GM15510 (cell line): ENCODE measurements around the gene NIPA2.

Experiments used
- POLR2A ChIP-seq: IDR thresholded peaks from 3 replicates; pipeline ENCODE4 v1.6.1; 2011; ENCODE audit warnings: borderline replicate concordance; ENCODE audit not compliant: insufficient read length; ENCODE audit errors: extremely low read depth

The NIPA2 gene

GRCh38 chr15:22823495-22824128, 14.9 kb upstream of the NIPA2 start:
- no peak for TF ChIP-seq POLR2A

GRCh38 chr15:22827125-22827524, 11.3 kb upstream of the NIPA2 start:
- TF ChIP-seq POLR2A, result no peak

- no peak for TF ChIP-seq POLR2A
Observed at GRCh38 chr15:22831473-22831872, 7.0 kb upstream of the NIPA2 start.

- no peak for TF ChIP-seq POLR2A
Observed at GRCh38 chr15:22839046-22839695, 705 bp downstream of the NIPA2 start.

- no peak for TF ChIP-seq POLR2A
Observed at GRCh38 chr15:22844421-22845288, 6.2 kb downstream of the NIPA2 start.

GRCh38 chr15:22845289-22845900, 6.9 kb downstream of the NIPA2 start:
- no peak for TF ChIP-seq POLR2A

- no peak for TF ChIP-seq POLR2A
Observed at GRCh38 chr15:22846073-22846472, 7.6 kb downstream of the NIPA2 start.

GRCh38 chr15:22850055-22850454, 11.6 kb downstream of the NIPA2 start:
- TF ChIP-seq POLR2A, result no peak

- TF ChIP-seq POLR2A, result no peak
Observed at GRCh38 chr15:22851513-22851912, 13.0 kb downstream of the NIPA2 start.

GRCh38 chr15:22855791-22856190, 17.3 kb downstream of the NIPA2 start:
- no peak for TF ChIP-seq POLR2A

- TF ChIP-seq POLR2A, result no peak
Observed at GRCh38 chr15:22856659-22857058, 18.2 kb downstream of the NIPA2 start.

- TF ChIP-seq POLR2A, result no peak
Observed at GRCh38 chr15:22861161-22861560, 22.7 kb downstream of the NIPA2 start.

GRCh38 chr15:22863356-22863755, 24.9 kb downstream of the NIPA2 start:
- no peak for TF ChIP-seq POLR2A

- TF ChIP-seq POLR2A, result no peak
Observed at GRCh38 chr15:22866079-22866478, 27.6 kb downstream of the NIPA2 start.

GRCh38 chr15:22867886-22868285, 29.4 kb downstream of the NIPA2 start:
- TF ChIP-seq POLR2A, result no peak
